Prostate gland (tissue), 2 donors: ENCODE results near the gene MEF2D. TPM values are rescaled to one million over a fixed set of nuclear protein-coding genes. Genes with fewer than 3 reads are reported as not detected.

Experiments used
- DNase-seq: peaks from one replicate; pipeline ENCODE4 v3.0.0-alpha.2; 2019; ENCODE audit warnings: low spot score
- H3K27ac ChIP-seq, 2 donors: fragments of 200-600 bp; sonication (generic); 2 replicates each; pipeline ENCODE4 v1.5.1; 2017 to 2019
- H3K27me3 ChIP-seq: fragments of 200-600 bp; sonication (generic); replicated peaks from 2 replicates; pipeline ENCODE4 v1.5.1; 2019; ENCODE audit not compliant: insufficient read depth
- H3K36me3 ChIP-seq, 2 donors: fragments of 200-600 bp; sonication (generic); 1 replicate in 1 of 2; 2 replicates in 1 of 2; pipeline versions ENCODE4 v1.5.1 to v1.8.1; 2017 to 2019
- H3K4me1 ChIP-seq: fragments of 200-600 bp; sonication (generic); replicated peaks from 2 replicates; pipeline ENCODE4 v1.5.1; 2019
- H3K4me3 ChIP-seq, 2 donors: fragments of 200-600 bp; sonication (generic); 2 replicates each; pipeline ENCODE4 v1.5.1; 2017 to 2019
- H3K9me3 ChIP-seq: fragments of 200-600 bp; sonication (generic); 2 replicates; pipeline ENCODE4 v1.5.1; 2017
- POLR2A ChIP-seq: fragments of 450-650 bp; IDR thresholded peaks from one replicate; pipeline ENCODE4 v1.6.1; 2016; ENCODE audit warnings: antibody characterized with exemption, mild to moderate bottlenecking
- POLR2AphosphoS5 ChIP-seq: sonication (generic); formaldehyde crosslinking; IDR thresholded peaks from one replicate; pipeline ENCODE4 v1.6.1; 2017; ENCODE audit warnings: antibody characterized with exemption
- WGBS: methylation state at CpG from one replicate; pipeline ENCODE4 v1.1.5; 2018; 5-methylcytosine and 5-hydroxymethylcytosine counted together
- intact Hi-C: fragments of 100-400 bp; cut with DNase I; formaldehyde crosslinking; loops from one replicate; pipeline ENCODE4 v1.14.2; 2022
- total RNA-seq, 2 donors: library from RNA; depleted of rRNA; stranded (reverse); fragments of >200 nt; gene quantifications; one replicate each; pipeline ENCODE4 v1.1.0, GENCODE V29; 2016
- TF ChIP-seq, protein P1 (sequence below), 4 experiments: fragments of 200-600 bp in 2 of 4; fragments of 450-650 bp in 2 of 4; sonication (generic) in 2 of 4; IDR thresholded peaks; 1 replicate in 3 of 4; 2 replicates in 1 of 4; pipeline ENCODE4 v1.5.1; 2016 to 2019; ENCODE audit warnings: antibody characterized with exemption in 4 of 4, mild to moderate bottlenecking in 2 of 4, moderate library complexity in 2 of 4

MEF2D gene
- total RNA-seq, 2 donors from 2014 or later = 52.1 to 128 TPM

DNA sequence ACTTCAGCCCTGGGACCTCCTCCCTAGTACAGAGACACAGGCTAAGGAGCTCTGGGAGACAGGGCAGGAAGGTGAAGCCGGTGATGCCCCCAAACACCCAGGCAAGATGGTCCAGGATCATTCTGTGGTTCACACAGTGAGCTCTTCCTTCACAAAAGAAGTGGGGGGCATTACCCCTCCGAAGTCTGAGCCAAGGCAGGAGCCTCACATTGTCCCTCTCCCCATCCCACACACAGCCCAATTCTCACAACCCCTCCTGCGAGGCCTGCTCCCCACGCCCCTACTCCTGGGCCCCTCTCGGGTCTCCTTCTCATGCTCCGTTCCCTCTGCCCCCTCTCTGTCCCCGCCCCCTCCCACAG, 10.7 kb downstream of the MEF2D start:
- no peak for DNase-seq
- intact Hi-C loops = no loop called here
- no peaks in the 10 kb centered on the region for H3K27me3 ChIP-seq
- 49% methylated on average over 7 of the region's 7 CpGs for WGBS
- H3K9me3 ChIP-seq = no peaks in the 10 kb centered on the region
- no peak for TF ChIP-seq POLR2A
- TF ChIP-seq, protein P1, sequence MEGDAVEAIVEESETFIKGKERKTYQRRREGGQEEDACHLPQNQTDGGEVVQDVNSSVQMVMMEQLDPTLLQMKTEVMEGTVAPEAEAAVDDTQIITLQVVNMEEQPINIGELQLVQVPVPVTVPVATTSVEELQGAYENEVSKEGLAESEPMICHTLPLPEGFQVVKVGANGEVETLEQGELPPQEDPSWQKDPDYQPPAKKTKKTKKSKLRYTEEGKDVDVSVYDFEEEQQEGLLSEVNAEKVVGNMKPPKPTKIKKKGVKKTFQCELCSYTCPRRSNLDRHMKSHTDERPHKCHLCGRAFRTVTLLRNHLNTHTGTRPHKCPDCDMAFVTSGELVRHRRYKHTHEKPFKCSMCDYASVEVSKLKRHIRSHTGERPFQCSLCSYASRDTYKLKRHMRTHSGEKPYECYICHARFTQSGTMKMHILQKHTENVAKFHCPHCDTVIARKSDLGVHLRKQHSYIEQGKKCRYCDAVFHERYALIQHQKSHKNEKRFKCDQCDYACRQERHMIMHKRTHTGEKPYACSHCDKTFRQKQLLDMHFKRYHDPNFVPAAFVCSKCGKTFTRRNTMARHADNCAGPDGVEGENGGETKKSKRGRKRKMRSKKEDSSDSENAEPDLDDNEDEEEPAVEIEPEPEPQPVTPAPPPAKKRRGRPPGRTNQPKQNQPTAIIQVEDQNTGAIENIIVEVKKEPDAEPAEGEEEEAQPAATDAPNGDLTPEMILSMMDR (IDR thresholded peaks at IDR 0.05) = no peak
- TF ChIP-seq POLR2AphosphoS5 = no peak
- H3K36me3 ChIP-seq = no peaks in the 10 kb centered on the region
- peak overlapping the region; percentile 80 to 86 for H3K27ac ChIP-seq
- H3K4me3 ChIP-seq = peak overlapping the region in 1 of 2 donors; percentile 7
- H3K4me1 ChIP-seq = peaks cover 59% of the 10 kb centered on the region

GRCh38 chr1:156489166-156489934, 11.2 kb downstream of the MEF2D start:
- intact Hi-C loops = no loop called here
- Histone ChIP-seq H3K4me3 (peak overlapping the region in 1 of 2 donors; percentile 7), H3K9me3 (no peaks in the 10 kb centered on the region), H3K27ac (peak overlapping the region; percentile 80 to 86), H3K36me3 (no peaks in the 10 kb centered on the region), H3K27me3 (no peaks in the 10 kb centered on the region), H3K4me1 (peaks cover 56% of the 10 kb centered on the region)
- no peak for DNase-seq
- WGBS = 28% methylated on average over 12 of the region's 12 CpGs
- no peak for TF ChIP-seq POLR2AphosphoS5
- TF ChIP-seq, protein P1 (IDR thresholded peaks at IDR 0.05) = peak in 2 of 4 experiments; percentile 26 to 36

DNA sequence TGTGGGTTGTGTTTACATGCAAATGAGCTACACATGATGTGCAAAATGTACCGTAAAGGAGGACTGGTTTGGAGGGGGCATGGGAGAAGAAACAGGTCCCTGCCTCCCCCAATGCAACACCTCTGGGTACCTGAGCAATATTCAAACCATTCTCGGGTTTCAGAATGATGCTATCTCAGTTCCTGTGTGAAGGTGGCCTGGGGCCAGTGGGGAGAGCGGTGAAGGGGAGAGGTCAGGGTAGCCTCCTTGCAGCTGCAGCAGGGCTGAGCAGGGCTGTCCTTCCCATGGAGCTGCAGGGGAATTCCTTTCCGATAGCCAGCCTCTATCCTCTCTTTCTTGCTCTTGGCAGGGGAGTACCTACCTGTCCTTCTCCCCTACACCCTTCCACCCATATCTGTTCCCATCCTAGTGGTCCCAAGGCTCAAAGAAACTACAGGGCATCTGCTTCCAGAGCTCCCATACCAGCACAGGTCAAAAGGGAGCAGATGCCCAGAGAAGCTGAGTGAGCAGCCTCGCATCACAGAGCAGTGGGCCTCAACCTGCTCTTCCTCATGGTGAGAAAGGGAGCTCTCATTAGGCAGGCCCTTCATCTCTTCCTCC, 11.9 kb downstream of the MEF2D start:
- TF ChIP-seq, protein P1 (IDR thresholded peaks at IDR 0.05) = no peak
- TF ChIP-seq POLR2A (no peak), POLR2AphosphoS5 (no peak)
- Histone ChIP-seq H3K27ac (peak overlapping the region; percentile 80 to 86), H3K4me3 (no peak overlapping the region), H3K27me3 (no peaks in the 10 kb centered on the region), H3K4me1 (peaks cover 50% of the 10 kb centered on the region), H3K36me3 (no peaks in the 10 kb centered on the region), H3K9me3 (no peaks in the 10 kb centered on the region)
- intact Hi-C loops = no loop called here
- 50% methylated on average over 5 of the region's 5 CpGs for WGBS
- no peak for DNase-seq

DNA sequence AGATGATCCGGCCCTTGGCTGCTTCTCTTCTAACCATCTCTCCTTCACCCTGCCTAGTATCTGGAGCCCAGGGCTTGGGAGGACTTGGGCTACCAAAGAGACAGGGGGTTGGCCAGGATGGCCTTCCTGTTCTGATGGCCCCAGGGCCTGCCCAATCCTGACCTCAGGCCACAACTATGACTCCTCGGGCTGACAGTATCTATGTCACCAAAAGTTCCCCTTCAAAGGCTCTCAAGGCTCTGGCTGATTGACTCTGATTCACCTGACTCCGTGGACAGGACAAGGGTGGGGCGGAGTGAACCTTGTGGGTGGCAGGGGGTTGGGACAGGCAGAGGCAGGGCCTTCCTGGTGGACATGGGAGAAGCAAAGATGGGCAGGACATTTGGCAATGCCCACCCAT, 12.7 kb downstream of the MEF2D start:
- intact Hi-C loops = no loop called here
- Histone ChIP-seq H3K4me1 (peaks cover 43% of the 10 kb centered on the region), H3K4me3 (no peak overlapping the region), H3K9me3 (no peaks in the 10 kb centered on the region), H3K36me3 (no peaks in the 10 kb centered on the region), H3K27ac (no peak overlapping the region), H3K27me3 (no peaks in the 10 kb centered on the region)
- WGBS = 64% methylated on average over 4 of the region's 4 CpGs
- DNase-seq = no peak
- TF ChIP-seq, protein P1 (IDR thresholded peaks at IDR 0.05) = no peak
- TF ChIP-seq POLR2AphosphoS5 (no peak), POLR2A (no peak)
